NCI-H524 treated with DMSO at 0.1 percent for 48 hours (cell line): ENCODE results near the gene CYFIP1.
"Not testable (repeated sequence)": the region's sequence is repeated elsewhere in the genome, so short reads cannot be mapped to it uniquely, and the experiment has no call there.

Experiments used
- DNase-seq: peaks from one replicate; lab custom pipeline; 2025; lab: John Stamatoyannopoulos, UW

Gene CYFIP1

GRCh38 chr15:22980189-22981050, at the start of gene CYFIP1:
Gene CYFIP1 (minus strand): TSS chr15:22980368. CDS start chr15:22947285, 33,083 bp downstream.
- peak; percentile 8 for DNase-seq

- DNase-seq, result no peak
These were observed 46.0 kb upstream of the CYFIP1 start for GRCh38 chr15:23026218-23026617.

- DNase-seq, result no peak
These were observed 42.0 kb upstream of the CYFIP1 start for GRCh38 chr15:23022156-23022555.

GRCh38 chr15:23014394-23015000, 34.3 kb upstream of the CYFIP1 start:
- DNase-seq, result no peak

GRCh38 chr15:23013681-23014080, 33.5 kb upstream of the CYFIP1 start:
- no peak for DNase-seq

- DNase-seq, result not testable (repeated sequence)
These were observed 32.4 kb upstream of the CYFIP1 start for GRCh38 chr15:23012616-23013015.

- no peak for DNase-seq
These were observed 23.6 kb upstream of the CYFIP1 start for GRCh38 chr15:23003736-23004135.

- no peak for DNase-seq
These were observed 22.8 kb upstream of the CYFIP1 start for GRCh38 chr15:23002920-23003319.

- DNase-seq, result no peak
These were observed 15.6 kb upstream of the CYFIP1 start for GRCh38 chr15:22995795-22996194.

- DNase-seq, result no peak
These were observed 11.8 kb upstream of the CYFIP1 start for GRCh38 chr15:22992024-22992326.

- DNase-seq, result no peak
These were observed 9.7 kb upstream of the CYFIP1 start for GRCh38 chr15:22989576-22990477.

- DNase-seq, result no peak
These were observed 8.6 kb upstream of the CYFIP1 start for GRCh38 chr15:22988811-22989210.

GRCh38 chr15:22981931-22982330, 1.8 kb upstream of the CYFIP1 start:
- DNase-seq, result not testable (repeated sequence)

- DNase-seq, result no peak
These were observed 1.1 kb upstream of the CYFIP1 start for GRCh38 chr15:22981051-22981840.

- DNase-seq, result peak; percentile 19
These were observed 655 bp downstream of the CYFIP1 start for GRCh38 chr15:22979238-22980188.

GRCh38 chr15:22978691-22979237, 1.4 kb downstream of the CYFIP1 start:
- DNase-seq, result no peak

GRCh38 chr15:22974745-22975144, 5.4 kb downstream of the CYFIP1 start:
- no peak for DNase-seq

- DNase-seq, result no peak
These were observed 6.2 kb downstream of the CYFIP1 start for GRCh38 chr15:22973987-22974386.

- no peak for DNase-seq
These were observed 6.9 kb downstream of the CYFIP1 start for GRCh38 chr15:22973286-22973685.

GRCh38 chr15:22969489-22969888, 10.7 kb downstream of the CYFIP1 start:
- DNase-seq, result no peak
